ENCODE measurements around the gene ZC3H6. TPM values are rescaled to one million over a fixed set of nuclear protein-coding genes. Genes with fewer than 3 reads are reported as not detected.
A peak's percentile ranks its signal among the peaks of the same experiment; 100 is the strongest.

The ZC3H6 gene
- total RNA-seq, 1 donor from 2014 or later = 21.7 TPM

GRCh38 chr2:112244854-112245253 lies 30.5 kb upstream of the ZC3H6 start:
- Histone ChIP-seq H2AFZ (replicated peaks) (no peak overlapping the region), H3K9ac (no peak overlapping the region), H3K36me3 (no peaks in the 10 kb centered on the region), H3K4me2 (no peak overlapping the region), H3K27ac (no peak overlapping the region), H3K4me1 (no peaks in the 10 kb centered on the region), H4K20me1 (ENCODE audit: low read depth) (peaks cover 6% of the 10 kb centered on the region), H3K27me3 (no peaks in the 10 kb centered on the region), H3K9me3 (ENCODE audit: low read depth) (no peaks in the 10 kb centered on the region), H3K79me2 (ENCODE audit: low read depth) (no peaks in the 10 kb centered on the region), H3F3A (ENCODE audit: low read depth) (no peaks in the 10 kb centered on the region), H3K4me3 (no peak overlapping the region)
- TF ChIP-seq EZH2 (IDR thresholded peaks at IDR 0.05) = no peak
- no peak for TF ChIP-seq EZH2phosphoT487 (IDR thresholded peaks at IDR 0.05)
- TF ChIP-seq, protein P1, sequence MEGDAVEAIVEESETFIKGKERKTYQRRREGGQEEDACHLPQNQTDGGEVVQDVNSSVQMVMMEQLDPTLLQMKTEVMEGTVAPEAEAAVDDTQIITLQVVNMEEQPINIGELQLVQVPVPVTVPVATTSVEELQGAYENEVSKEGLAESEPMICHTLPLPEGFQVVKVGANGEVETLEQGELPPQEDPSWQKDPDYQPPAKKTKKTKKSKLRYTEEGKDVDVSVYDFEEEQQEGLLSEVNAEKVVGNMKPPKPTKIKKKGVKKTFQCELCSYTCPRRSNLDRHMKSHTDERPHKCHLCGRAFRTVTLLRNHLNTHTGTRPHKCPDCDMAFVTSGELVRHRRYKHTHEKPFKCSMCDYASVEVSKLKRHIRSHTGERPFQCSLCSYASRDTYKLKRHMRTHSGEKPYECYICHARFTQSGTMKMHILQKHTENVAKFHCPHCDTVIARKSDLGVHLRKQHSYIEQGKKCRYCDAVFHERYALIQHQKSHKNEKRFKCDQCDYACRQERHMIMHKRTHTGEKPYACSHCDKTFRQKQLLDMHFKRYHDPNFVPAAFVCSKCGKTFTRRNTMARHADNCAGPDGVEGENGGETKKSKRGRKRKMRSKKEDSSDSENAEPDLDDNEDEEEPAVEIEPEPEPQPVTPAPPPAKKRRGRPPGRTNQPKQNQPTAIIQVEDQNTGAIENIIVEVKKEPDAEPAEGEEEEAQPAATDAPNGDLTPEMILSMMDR (IDR thresholded peaks at IDR 0.05) = no peak
- no peak overlapping the region for H3K4me3 Mint-ChIP-seq
- DNase-seq (ENCODE audit: low spot score) = no peak
- peaks cover 32% of the 10 kb centered on the region for H3K36me3 Mint-ChIP-seq
- no peaks in the 10 kb centered on the region for H3K4me1 Mint-ChIP-seq
- H3K27ac Mint-ChIP-seq = no peak overlapping the region
- peaks cover 2% of the 10 kb centered on the region for H3K9me3 Mint-ChIP-seq
- no peaks in the 10 kb centered on the region for H3K27me3 Mint-ChIP-seq (ENCODE audit: insufficient read depth, low read depth)

DNA sequence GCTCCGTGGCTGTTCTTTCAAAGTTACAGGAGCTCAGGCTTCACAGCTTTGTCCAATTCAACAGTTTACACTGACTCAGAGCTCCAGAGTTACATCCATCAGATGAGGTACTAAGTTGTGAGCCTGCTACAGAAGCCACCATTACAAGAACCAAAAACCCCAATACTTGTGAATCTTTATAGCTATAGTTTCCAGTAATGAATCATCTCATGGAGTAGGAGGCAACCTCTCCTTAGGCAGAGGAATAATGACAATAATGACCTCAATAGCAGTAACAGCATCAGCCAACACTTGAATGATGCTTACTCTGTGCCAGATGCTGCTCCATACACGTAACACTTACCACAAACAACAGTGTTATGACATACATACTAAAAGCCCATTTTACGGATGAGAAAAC lies 24.1 kb upstream of the ZC3H6 start:
- Histone ChIP-seq H4K20me1 (ENCODE audit: low read depth) (no peaks in the 10 kb centered on the region), H3K9ac (no peak overlapping the region), H3K27ac (no peak overlapping the region), H3F3A (ENCODE audit: low read depth) (peaks cover 9% of the 10 kb centered on the region), H3K36me3 (no peaks in the 10 kb centered on the region), H3K4me3 (no peak overlapping the region), H2AFZ (replicated peaks) (no peak overlapping the region), H3K9me3 (ENCODE audit: low read depth) (no peaks in the 10 kb centered on the region), H3K4me1 (peaks cover 7% of the 10 kb centered on the region), H3K79me2 (ENCODE audit: low read depth) (peaks cover 36% of the 10 kb centered on the region), H3K27me3 (no peaks in the 10 kb centered on the region), H3K4me2 (no peak overlapping the region)
- Mint-ChIP-seq H3K27ac (no peak overlapping the region), H3K9me3 (no peaks in the 10 kb centered on the region), H3K4me3 (no peak overlapping the region), H3K4me1 (peaks cover 10% of the 10 kb centered on the region), H3K36me3 (peaks cover 14% of the 10 kb centered on the region), H3K27me3 (ENCODE audit: insufficient read depth, low read depth) (no peaks in the 10 kb centered on the region)
- TF ChIP-seq, protein P1 (IDR thresholded peaks at IDR 0.05) = no peak
- TF ChIP-seq EZH2 (IDR thresholded peaks at IDR 0.05) (no peak), EZH2phosphoT487 (IDR thresholded peaks at IDR 0.05) (no peak)
- no peak for DNase-seq (ENCODE audit: low spot score)

DNA sequence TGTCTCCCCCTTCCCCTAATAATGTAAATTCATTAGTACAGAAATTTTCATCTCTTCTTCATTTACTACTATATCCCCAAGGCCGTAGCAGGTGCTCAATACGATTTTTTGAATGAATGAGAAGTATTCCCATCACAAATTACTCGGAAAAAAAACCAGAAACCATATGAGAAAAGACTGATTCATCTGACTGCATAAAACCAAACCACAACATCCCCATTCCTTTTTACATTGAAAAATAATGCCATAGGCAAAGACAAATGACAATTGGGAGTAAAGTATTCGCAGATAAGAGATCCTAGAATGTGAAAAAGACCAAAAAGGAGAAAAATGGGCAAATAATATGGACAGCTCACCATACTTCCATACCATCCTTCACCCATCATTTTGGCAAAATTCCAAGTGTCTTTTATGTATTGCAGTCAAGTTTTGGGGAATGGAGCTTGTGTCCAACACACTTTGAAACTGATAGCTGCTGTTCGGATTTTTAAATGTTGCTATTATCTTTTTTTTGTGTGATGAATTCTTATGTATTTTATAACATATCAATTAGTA lies 22.1 kb upstream of the ZC3H6 start:
- peak overlapping the region; percentile 99 for H3K4me2 ChIP-seq
- no peaks in the 10 kb centered on the region for H3K27me3 ChIP-seq
- H3K4me3 Mint-ChIP-seq = peak overlapping the region; percentile 88

More for the DNA sequence above, 22.1 kb upstream of the ZC3H6 start:
- Mint-ChIP-seq H3K27me3 (ENCODE audit: insufficient read depth, low read depth) (peaks cover 2% of the 10 kb centered on the region), H3K36me3 (peaks cover 2% of the 10 kb centered on the region), H3K27ac (no peak overlapping the region), H3K4me1 (peaks cover 12% of the 10 kb centered on the region), H3K9me3 (no peaks in the 10 kb centered on the region)
- Histone ChIP-seq H3K9ac (no peak overlapping the region), H3K9me3 (ENCODE audit: low read depth) (no peaks in the 10 kb centered on the region), H4K20me1 (ENCODE audit: low read depth) (no peaks in the 10 kb centered on the region), H3K4me3 (peak overlapping the region; percentile 85), H2AFZ (replicated peaks) (no peak overlapping the region), H3K4me1 (peaks cover 7% of the 10 kb centered on the region), H3K27ac (no peak overlapping the region), H3K79me2 (ENCODE audit: low read depth) (peaks cover 36% of the 10 kb centered on the region), H3K36me3 (no peaks in the 10 kb centered on the region), H3F3A (ENCODE audit: low read depth) (peaks cover 9% of the 10 kb centered on the region)
- DNase-seq (ENCODE audit: low spot score) = no peak
- no peak for TF ChIP-seq EZH2 (IDR thresholded peaks at IDR 0.05)
- TF ChIP-seq EZH2phosphoT487 (IDR thresholded peaks at IDR 0.05) = no peak
- TF ChIP-seq, protein P1 (IDR thresholded peaks at IDR 0.05) = no peak
